ENCODE measurements around the gene GRAMD2B.
"Not testable (repeated sequence)": the region's sequence is repeated elsewhere in the genome, so short reads cannot be mapped to it uniquely, and the experiment has no call there.

Gene GRAMD2B

GRCh38 chr5:126450346-126450745 lies 27.1 kb downstream of the GRAMD2B start:
- ATAC-seq: peak; percentile 37
- no peak for DNase-seq

- DNase-seq (no peak), ATAC-seq (no peak)
These were observed 27.7 kb downstream of the GRAMD2B start for GRCh38 chr5:126450907-126451306.

GRCh38 chr5:126452477-126452876 lies 29.3 kb downstream of the GRAMD2B start:
- no peak for ATAC-seq
- no peak for DNase-seq

- ATAC-seq (no peak), DNase-seq (no peak)
These were observed 30.9 kb downstream of the GRAMD2B start for GRCh38 chr5:126454081-126454480.

DNA sequence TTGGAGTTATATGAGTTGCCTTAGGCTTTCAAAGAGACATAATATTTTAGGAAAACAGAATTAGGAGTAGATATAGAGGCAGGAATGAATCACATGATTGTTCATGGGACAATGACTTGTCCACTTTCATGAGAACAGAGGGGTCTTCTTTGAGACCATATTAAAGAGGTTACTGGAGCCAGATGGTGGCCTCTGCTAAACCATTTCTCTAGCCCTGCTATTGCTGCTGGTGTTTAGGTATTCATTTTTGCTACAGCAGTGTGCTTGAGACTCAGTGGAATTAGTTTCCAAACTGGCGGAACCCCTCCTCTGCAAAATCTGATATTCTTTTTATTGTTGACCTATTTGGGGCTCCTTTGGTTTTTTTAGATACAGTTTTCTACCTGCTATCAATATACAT lies 31.3 kb downstream of the GRAMD2B start:
- no peak for DNase-seq
- no peak for ATAC-seq

- no peak for DNase-seq
- ATAC-seq: no peak
These were observed 32.1 kb downstream of the GRAMD2B start for GRCh38 chr5:126455264-126455663.

DNA sequence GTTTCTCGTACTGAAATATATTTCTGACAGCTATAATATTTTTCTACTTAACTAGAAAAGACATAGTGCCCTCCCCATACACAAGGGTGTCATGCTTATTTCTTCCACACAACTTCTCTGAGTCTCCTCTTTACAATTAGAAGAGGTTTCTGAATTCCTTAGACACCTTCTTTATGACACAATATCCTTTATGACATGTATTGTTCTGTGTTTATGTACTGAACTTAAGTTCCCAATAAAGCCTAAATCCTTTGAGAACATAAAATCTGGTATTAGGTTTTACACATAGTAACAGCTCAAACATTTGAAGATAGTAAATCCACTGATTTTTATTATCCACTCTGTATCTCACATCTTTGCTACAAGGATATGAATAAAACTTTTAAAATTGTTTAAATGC lies 32.5 kb downstream of the GRAMD2B start:
- no peak for ATAC-seq
- no peak for DNase-seq

- ATAC-seq: no peak
- no peak for DNase-seq
These were observed 33.1 kb downstream of the GRAMD2B start for GRCh38 chr5:126456217-126456820.

- no peak for DNase-seq
- no peak for ATAC-seq
These were observed 37.2 kb downstream of the GRAMD2B start for GRCh38 chr5:126460459-126460858.

- no peak for ATAC-seq
- DNase-seq: no peak
These were observed 37.8 kb downstream of the GRAMD2B start for GRCh38 chr5:126460977-126461376.

DNA sequence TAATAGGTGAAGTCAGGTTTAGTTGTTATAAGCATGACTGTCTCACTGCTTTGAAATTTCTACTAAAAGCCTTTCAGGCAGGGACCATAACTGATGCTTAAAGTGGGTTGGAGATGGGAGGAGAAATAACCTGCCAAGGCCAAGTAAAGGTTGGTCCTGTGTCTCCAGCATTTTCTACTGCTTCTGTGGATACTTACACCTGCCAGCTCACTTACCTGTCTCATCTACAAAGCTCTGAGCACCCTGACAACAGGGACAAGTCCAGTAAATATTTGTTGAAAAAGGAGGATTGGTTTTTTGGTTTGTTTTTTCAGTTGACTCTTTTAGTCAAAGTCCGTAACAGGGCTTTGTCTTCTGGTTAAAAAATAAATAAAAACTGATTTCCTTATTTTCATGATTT lies 38.6 kb downstream of the GRAMD2B start:
- DNase-seq (no peak), ATAC-seq (no peak)

DNA sequence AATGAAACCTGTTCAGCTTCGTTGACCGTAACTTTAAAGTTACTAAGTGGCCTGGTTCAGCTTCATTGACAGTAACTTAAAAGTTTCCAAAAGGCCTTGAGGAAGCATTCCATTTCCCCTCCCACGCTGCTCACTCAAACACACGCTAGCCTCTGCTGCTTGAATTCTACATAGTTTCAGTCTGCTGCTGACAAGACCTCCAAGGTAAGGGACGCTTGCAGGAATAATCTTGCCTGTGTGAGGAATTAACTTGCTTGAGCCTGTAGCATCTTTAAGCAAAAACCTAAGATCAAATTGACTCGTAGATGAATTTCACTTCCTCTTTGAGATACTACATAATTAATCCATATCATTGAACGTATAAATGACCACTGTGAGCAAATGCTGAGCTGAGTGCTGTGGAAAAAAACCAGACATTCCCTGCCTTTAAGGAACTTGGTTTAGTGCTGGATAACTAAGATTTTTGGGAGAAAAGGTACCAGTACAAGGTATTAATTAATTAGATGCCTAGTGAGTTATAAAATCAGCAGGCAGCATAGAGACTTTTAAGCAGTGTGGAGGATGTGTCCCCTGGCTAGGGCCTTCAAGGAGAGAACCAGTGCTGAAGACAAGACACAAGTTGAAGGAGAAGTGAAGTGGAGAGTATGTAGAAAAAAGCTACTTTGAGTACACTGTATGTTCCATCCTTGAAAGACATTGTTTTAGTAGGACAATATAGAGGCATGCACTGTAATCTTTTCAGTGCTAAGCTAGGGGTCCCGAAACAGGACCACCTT lies 39.2 kb downstream of the GRAMD2B start:
- DNase-seq (no peak), ATAC-seq (no peak)

- DNase-seq (no peak), ATAC-seq (peak; percentile 9)
These were observed 40.8 kb downstream of the GRAMD2B start for GRCh38 chr5:126464016-126464415.

DNA sequence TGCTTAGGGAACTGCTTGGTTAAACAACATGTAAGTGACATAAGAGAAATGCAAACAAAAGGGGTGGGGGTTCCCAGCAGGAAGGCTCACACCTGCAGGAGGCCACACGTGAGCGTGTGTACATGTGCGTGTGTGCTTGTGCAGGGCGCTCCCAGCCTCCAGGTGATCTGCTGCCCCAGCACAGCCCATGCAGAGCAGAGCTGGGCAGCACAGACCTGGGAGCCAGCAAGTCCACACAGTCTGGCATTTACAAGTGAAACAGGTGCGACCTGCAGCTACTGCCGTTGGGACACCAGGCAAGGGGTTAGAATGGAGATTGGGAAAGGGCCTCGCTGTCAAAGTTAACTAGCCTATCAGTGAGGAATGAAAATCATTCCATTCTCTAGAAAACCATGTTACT lies 41.8 kb downstream of the GRAMD2B start:
- DNase-seq (no peak), ATAC-seq (no peak)

DNA sequence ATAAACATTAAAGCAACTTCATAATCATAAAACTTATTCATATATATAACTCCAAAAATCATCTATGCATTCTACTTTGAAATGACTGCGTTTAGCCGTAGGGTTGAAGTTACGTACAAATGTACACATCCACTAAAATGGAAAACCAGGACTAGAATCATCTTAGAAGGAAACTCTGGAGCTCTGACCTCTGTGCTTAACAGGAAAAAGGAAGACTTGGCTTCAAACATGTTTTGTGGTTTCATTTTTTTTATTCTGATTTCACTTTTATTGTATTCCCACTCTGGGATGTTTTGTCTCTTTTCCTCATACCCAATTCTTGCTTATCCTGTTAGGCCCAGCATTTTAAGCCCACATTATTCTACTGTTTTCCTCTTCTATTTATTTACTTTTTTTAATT lies 44.9 kb downstream of the GRAMD2B start:
- no peak for ATAC-seq
- DNase-seq: no peak

GRCh38 chr5:126469536-126470316 lies 46.5 kb downstream of the GRAMD2B start:
- no peak for DNase-seq

GRCh38 chr5:126470529-126470928 lies 47.3 kb downstream of the GRAMD2B start:
- DNase-seq: not testable (repeated sequence)

More at GRCh38 chr5:126469536-126470316, 46.5 kb downstream of the GRAMD2B start:
- no peak for ATAC-seq

GRCh38 chr5:126471247-126471646 lies 48.0 kb downstream of the GRAMD2B start:
- DNase-seq (no peak), ATAC-seq (no peak)

More at GRCh38 chr5:126470529-126470928, 47.3 kb downstream of the GRAMD2B start:
- ATAC-seq: not testable (repeated sequence)

- no peak for DNase-seq
- no peak for ATAC-seq
These were observed 48.8 kb downstream of the GRAMD2B start for GRCh38 chr5:126471875-126472537.

DNA sequence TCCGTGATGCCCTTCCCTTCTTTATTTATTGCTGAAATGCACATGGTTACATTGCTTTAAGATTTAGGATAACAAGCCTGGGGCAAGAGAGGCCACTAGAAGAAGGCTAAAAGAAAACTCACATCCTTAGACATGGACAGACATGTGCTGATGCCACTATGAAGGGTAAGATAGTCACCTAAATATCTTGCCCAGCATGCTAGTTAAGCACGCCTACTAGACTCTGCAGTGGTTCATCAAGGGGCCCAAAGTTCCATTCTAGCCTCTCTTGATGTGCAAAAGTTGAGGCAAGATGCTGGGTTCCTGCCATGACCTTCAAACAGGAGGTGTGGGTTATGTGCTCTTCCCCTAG lies 49.3 kb downstream of the GRAMD2B start:
- ATAC-seq (peak; percentile 28), DNase-seq (no peak)

DNA sequence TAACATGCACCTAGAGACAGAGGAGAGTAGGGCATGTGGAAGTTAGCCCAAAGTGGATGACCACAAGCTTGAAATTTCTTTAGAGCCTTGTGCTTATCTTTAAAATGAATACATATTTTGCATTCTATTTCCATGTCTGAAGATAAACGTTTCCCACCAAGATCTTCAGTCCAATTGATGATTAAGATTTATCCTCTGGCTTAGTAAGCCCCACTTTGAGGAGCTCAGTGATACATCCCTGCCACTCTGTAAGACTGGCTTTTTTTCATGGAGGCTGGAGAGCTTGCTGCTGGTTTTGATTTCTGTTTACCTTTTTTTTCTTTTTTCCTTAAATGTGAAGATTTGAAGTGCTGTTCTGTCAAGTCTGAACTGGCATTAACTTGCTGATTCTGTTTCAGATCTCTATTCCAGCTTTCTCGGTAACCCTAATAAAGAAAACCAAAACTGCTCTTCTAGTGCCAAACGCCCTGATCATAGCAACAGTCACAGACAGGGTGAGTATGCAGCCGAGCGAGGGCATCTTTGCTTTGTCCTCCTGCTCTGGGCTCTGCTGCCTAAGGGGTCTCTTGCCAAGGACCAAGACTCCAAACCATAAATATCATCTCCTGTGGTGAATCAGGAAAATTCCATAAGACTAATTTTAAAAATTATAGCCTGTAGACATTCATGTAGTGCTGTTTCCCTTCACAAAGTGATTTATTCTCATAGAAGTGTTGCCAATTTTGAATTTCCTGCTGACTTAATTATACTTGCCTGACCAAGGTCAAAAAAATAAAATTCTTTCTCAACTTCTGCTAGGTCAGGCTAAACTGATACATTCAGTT lies 54.3 kb downstream of the GRAMD2B start:
- ATAC-seq (no peak), DNase-seq (no peak)

- ATAC-seq (no peak), DNase-seq (no peak)
These were observed 56.6 kb downstream of the GRAMD2B start for GRCh38 chr5:126479810-126480209.

All from stimulated activated naive CD8-positive, alpha-beta T cell treated with anti-CD3 and anti-CD28 coated beads, Interleukin-15, Interleukin-2, amounts not matched to agents 100 U/mL and 50 U/mL, for 24 hours (primary cell).